HG03066 (cell line): ENCODE results near the gene STK25.
"Not testable (repeated sequence)": the region's sequence is repeated elsewhere in the genome, so short reads cannot be mapped to it uniquely, and the experiment has no call there.

Experiments used
- ATAC-seq: cut with Tn5 transposase; IDR thresholded peaks from one replicate; pipeline ENCODE4 v1.9.1; 2021; ENCODE audit warnings: low read depth; ENCODE audit not compliant: unreplicated experiment

STK25 gene

GRCh38 chr2:241540771-241541561, 32.6 kb upstream of the STK25 start:
- ATAC-seq = no peak

GRCh38 chr2:241540401-241540770, 32.0 kb upstream of the STK25 start:
- ATAC-seq = no peak

GRCh38 chr2:241539616-241540374, 31.4 kb upstream of the STK25 start:
- no peak for ATAC-seq

GRCh38 chr2:241538838-241539615, 30.6 kb upstream of the STK25 start:
- ATAC-seq = no peak

GRCh38 chr2:241535871-241536655, 27.7 kb upstream of the STK25 start:
- ATAC-seq = no peak

GRCh38 chr2:241534701-241535375, 26.5 kb upstream of the STK25 start:
- no peak for ATAC-seq

GRCh38 chr2:241534293-241534692, 25.9 kb upstream of the STK25 start:
- no peak for ATAC-seq

GRCh38 chr2:241532733-241533601, 24.6 kb upstream of the STK25 start:
- ATAC-seq = no peak

GRCh38 chr2:241532168-241532567, 23.8 kb upstream of the STK25 start:
- ATAC-seq = no peak

- ATAC-seq = no peak
Observed at GRCh38 chr2:241531161-241531722, 22.9 kb upstream of the STK25 start.

- ATAC-seq = no peak
Observed at GRCh38 chr2:241530571-241530970, 22.2 kb upstream of the STK25 start.

- not testable (repeated sequence) for ATAC-seq
Observed at GRCh38 chr2:241525818-241526780, 17.7 kb upstream of the STK25 start.

- ATAC-seq = no peak
Observed at GRCh38 chr2:241522477-241522876, 14.1 kb upstream of the STK25 start.

- no peak for ATAC-seq
Observed at GRCh38 chr2:241519669-241520068, 11.3 kb upstream of the STK25 start.

- no peak for ATAC-seq
Observed at GRCh38 chr2:241517297-241517696, 8.9 kb upstream of the STK25 start.

- no peak for ATAC-seq
Observed at GRCh38 chr2:241516520-241516965, 8.2 kb upstream of the STK25 start.

- no peak for ATAC-seq
Observed at GRCh38 chr2:241514986-241515737, 6.8 kb upstream of the STK25 start.
